Measurements from ENCODE around the gene AQP9.
A peak's percentile ranks its signal among the peaks of the same experiment; 100 is the strongest.

The AQP9 gene

GRCh38 chr15:58227706-58228543 lies 89.7 kb downstream of the AQP9 start:
- DNase-seq (ENCODE audit: low spot score), result peak; percentile 27

GRCh38 chr15:58228718-58229117 lies 90.5 kb downstream of the AQP9 start:
- no peak for DNase-seq (ENCODE audit: low spot score)

- DNase-seq (ENCODE audit: low spot score), result peak; percentile 66
These were observed 91.2 kb downstream of the AQP9 start for GRCh38 chr15:58229297-58229768.

DNA sequence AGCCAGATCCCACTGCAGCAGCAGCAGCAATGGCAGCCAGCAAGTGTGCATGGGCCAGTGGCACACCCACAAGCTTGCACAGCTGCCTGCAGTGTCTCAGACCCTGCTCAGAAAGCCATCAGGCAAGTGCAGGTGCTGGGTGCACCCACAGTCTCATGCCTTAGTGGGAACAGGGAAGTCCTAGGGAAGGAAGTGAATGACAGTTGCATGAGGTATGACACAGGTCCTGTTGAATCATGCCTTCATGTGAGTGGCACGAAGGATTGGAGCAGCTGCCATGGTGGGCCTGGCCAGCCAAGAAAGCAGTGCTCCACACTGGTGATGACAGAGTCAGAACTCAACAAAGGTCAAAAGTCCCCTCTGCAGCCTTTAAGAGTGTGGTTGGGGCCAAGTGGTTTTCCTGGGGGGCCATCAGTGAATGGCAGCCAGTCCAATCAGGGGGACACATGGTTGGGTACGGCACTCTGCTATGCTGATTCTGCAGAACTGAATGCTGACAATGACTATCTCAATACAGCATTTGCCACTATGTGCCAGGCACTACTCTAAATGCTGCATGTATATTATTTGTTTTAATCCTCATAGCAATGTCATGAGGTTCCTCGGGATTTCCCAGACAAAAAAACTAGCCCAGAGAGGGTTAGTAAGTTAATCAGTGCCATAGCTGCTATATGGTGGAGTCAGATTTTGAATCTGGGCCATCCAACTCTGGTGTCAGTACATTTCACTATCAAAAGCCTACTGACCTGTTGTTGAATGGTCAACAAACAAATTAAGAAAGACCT lies 94.3 kb downstream of the AQP9 start:
- DNase-seq (ENCODE audit: low spot score), result no peak

DNA sequence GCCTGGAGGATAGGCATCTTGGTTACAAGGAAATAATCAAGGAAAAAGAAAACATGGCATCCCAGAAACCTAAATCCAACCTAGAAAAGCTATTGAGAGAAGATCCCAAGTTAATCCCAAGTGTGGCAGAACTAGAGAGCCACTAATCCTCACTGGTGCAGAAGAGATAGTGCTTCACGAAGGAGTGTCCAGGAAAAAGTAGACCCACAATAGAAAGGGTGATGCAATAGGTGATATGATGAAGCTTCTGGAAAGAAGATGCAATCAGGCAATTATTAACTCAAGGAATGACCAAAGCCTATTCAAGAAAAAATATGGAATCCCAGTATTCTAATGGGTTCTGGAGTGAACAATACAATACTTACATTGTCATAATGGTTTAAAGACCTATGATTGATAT lies 95.2 kb downstream of the AQP9 start:
- DNase-seq (ENCODE audit: low spot score), result no peak

Data from COLO829 (cell line).